ENCODE data around the gene B3GALT4. TPM values are rescaled to one million over a fixed set of nuclear protein-coding genes. Genes with fewer than 3 reads are reported as not detected.

The B3GALT4 gene
- total and polyA plus RNA-seq, 2 of the 13 experiments (the other 11 are each of a cell fraction or from before 2014, with no cell fraction given), result 0.04 to 0.27 TPM

DNA sequence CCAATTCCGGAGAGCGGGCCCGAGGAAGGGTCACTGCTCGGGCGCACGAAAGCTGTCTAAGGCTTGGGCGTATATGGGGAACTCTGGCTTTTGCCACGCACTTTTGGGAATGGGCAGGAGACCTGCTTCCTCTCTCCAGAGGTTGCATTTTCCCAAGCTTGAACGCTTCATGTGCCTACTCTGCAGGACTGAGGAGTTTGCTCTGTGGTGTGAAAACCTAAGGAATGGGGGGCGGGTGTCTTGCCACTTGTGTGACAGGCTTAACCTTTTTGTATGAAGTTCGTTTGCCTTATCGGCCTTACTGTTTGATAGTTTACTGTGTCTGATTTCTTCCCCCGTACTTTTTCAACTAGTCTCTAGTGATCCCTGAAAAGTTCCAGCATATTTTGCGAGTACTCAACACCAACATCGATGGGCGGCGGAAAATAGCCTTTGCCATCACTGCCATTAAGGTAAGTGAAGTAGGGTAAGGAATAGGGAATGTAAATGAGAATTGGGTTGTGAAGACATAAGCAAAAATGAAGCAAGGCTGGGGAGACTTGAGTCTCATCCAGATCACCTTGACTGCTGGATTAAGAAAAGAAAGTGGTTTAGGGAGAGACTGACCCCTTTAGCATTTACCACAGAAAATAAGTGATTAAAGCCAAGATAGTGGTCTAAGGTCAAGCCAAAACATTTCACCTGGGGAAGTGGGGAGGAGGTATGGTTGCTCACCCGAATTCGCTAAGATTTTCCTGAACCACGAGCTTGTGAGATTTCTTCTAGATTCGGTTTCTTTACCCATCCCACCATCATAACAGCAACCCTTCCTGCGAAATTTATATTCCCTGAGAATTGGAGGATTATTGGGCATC, 4.4 kb upstream of the B3GALT4 start (continued):
- TF ChIP-seq, protein P1, sequence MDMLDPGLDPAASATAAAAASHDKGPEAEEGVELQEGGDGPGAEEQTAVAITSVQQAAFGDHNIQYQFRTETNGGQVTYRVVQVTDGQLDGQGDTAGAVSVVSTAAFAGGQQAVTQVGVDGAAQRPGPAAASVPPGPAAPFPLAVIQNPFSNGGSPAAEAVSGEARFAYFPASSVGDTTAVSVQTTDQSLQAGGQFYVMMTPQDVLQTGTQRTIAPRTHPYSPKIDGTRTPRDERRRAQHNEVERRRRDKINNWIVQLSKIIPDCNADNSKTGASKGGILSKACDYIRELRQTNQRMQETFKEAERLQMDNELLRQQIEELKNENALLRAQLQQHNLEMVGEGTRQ (IDR thresholded peaks at IDR 0.05; ENCODE audit: low read depth, low read length), result no peak
- TF ChIP-seq, protein P1 (CRISPR knock-in tag; IDR thresholded peaks at IDR 0.05; ENCODE audit: borderline replicate concordance), result no peak
- peak; percentile 69 for TF ChIP-seq IKZF4 (CRISPR knock-in tag; IDR thresholded peaks at IDR 0.05; ENCODE audit: borderline replicate concordance, low read depth, not compliant biosample characterization)
- TF ChIP-seq, protein P2, sequence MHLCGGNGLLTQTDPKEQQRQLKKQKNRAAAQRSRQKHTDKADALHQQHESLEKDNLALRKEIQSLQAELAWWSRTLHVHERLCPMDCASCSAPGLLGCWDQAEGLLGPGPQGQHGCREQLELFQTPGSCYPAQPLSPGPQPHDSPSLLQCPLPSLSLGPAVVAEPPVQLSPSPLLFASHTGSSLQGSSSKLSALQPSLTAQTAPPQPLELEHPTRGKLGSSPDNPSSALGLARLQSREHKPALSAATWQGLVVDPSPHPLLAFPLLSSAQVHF (CRISPR knock-in tag; IDR thresholded peaks at IDR 0.05), result 0 out of 2 replicates have a peak, but pooled peaks have one; percentile 1
- TF ChIP-seq, protein P3, sequence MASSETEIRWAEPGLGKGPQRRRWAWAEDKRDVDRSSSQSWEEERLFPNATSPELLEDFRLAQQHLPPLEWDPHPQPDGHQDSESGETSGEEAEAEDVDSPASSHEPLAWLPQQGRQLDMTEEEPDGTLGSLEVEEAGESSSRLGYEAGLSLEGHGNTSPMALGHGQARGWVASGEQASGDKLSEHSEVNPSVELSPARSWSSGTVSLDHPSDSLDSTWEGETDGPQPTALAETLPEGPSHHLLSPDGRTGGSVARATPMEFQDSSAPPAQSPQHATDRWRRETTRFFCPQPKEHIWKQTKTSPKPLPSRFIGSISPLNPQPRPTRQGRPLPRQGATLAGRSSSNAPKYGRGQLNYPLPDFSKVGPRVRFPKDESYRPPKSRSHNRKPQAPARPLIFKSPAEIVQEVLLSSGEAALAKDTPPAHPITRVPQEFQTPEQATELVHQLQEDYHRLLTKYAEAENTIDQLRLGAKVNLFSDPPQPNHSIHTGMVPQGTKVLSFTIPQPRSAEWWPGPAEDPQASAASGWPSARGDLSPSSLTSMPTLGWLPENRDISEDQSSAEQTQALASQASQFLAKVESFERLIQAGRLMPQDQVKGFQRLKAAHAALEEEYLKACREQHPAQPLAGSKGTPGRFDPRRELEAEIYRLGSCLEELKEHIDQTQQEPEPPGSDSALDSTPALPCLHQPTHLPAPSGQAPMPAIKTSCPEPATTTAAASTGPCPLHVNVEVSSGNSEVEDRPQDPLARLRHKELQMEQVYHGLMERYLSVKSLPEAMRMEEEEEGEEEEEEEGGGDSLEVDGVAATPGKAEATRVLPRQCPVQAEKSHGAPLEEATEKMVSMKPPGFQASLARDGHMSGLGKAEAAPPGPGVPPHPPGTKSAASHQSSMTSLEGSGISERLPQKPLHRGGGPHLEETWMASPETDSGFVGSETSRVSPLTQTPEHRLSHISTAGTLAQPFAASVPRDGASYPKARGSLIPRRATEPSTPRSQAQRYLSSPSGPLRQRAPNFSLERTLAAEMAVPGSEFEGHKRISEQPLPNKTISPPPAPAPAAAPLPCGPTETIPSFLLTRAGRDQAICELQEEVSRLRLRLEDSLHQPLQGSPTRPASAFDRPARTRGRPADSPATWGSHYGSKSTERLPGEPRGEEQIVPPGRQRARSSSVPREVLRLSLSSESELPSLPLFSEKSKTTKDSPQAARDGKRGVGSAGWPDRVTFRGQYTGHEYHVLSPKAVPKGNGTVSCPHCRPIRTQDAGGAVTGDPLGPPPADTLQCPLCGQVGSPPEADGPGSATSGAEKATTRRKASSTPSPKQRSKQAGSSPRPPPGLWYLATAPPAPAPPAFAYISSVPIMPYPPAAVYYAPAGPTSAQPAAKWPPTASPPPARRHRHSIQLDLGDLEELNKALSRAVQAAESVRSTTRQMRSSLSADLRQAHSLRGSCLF (CRISPR knock-in tag; IDR thresholded peaks at IDR 0.05; ENCODE audit: borderline replicate concordance), result peak; percentile 5; the same call in 1 of the 2 replicates
- TF ChIP-seq ZSCAN29 (CRISPR knock-in tag; conservative IDR thresholded peaks at IDR 0.05), result no peak
- TF ChIP-seq, protein P4, sequence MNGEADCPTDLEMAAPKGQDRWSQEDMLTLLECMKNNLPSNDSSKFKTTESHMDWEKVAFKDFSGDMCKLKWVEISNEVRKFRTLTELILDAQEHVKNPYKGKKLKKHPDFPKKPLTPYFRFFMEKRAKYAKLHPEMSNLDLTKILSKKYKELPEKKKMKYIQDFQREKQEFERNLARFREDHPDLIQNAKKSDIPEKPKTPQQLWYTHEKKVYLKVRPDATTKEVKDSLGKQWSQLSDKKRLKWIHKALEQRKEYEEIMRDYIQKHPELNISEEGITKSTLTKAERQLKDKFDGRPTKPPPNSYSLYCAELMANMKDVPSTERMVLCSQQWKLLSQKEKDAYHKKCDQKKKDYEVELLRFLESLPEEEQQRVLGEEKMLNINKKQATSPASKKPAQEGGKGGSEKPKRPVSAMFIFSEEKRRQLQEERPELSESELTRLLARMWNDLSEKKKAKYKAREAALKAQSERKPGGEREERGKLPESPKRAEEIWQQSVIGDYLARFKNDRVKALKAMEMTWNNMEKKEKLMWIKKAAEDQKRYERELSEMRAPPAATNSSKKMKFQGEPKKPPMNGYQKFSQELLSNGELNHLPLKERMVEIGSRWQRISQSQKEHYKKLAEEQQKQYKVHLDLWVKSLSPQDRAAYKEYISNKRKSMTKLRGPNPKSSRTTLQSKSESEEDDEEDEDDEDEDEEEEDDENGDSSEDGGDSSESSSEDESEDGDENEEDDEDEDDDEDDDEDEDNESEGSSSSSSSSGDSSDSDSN (CRISPR knock-in tag; IDR thresholded peaks at IDR 0.05), result peak; percentile 3; the same call in 1 of the 2 replicates
- TF ChIP-seq KDM4B (CRISPR knock-in tag; IDR thresholded peaks at IDR 0.05), result no peak
- TF ChIP-seq, protein P5, sequence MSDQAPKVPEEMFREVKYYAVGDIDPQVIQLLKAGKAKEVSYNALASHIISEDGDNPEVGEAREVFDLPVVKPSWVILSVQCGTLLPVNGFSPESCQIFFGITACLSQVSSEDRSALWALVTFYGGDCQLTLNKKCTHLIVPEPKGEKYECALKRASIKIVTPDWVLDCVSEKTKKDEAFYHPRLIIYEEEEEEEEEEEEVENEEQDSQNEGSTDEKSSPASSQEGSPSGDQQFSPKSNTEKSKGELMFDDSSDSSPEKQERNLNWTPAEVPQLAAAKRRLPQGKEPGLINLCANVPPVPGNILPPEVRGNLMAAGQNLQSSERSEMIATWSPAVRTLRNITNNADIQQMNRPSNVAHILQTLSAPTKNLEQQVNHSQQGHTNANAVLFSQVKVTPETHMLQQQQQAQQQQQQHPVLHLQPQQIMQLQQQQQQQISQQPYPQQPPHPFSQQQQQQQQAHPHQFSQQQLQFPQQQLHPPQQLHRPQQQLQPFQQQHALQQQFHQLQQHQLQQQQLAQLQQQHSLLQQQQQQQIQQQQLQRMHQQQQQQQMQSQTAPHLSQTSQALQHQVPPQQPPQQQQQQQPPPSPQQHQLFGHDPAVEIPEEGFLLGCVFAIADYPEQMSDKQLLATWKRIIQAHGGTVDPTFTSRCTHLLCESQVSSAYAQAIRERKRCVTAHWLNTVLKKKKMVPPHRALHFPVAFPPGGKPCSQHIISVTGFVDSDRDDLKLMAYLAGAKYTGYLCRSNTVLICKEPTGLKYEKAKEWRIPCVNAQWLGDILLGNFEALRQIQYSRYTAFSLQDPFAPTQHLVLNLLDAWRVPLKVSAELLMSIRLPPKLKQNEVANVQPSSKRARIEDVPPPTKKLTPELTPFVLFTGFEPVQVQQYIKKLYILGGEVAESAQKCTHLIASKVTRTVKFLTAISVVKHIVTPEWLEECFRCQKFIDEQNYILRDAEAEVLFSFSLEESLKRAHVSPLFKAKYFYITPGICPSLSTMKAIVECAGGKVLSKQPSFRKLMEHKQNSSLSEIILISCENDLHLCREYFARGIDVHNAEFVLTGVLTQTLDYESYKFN (CRISPR knock-in tag; conservative IDR thresholded peaks at IDR 0.05), result no peak
- TF ChIP-seq NR2F2 (IDR thresholded peaks at IDR 0.05; ENCODE audit: borderline replicate concordance, low read depth), result 0 out of 2 replicates have a peak, but pooled peaks have one; percentile 1
- TF ChIP-seq TAF1 (CRISPR knock-in tag; IDR thresholded peaks at IDR 0.05), result no peak
- no peak; the same call in 1 of the 2 replicates for TF ChIP-seq ZNF678 (CRISPR knock-in tag; IDR thresholded peaks at IDR 0.05)
- 0 out of 2 replicates have a peak, but pooled peaks have one; percentile 0 for TF ChIP-seq GPN1 (CRISPR knock-in tag; IDR thresholded peaks at IDR 0.05; ENCODE audit: borderline replicate concordance)
